Mesothelial cell of epicardium (in vitro differentiated cells): ENCODE measurements around the gene LUZP1. TPM values are rescaled to one million over a fixed set of nuclear protein-coding genes. Genes with fewer than 3 reads are reported as not detected.
A peak's percentile ranks its signal among the peaks of the same experiment; 100 is the strongest.

Experiments used
- DNase-seq, 2 experiments: peaks; one replicate each; pipeline ENCODE4 v3.0.0; 2021; ENCODE audit warnings: low spot score in 2 of 2; ENCODE audit not compliant: unreplicated experiment in 2 of 2
- H3K27ac Mint-ChIP-seq: 2 replicates; pipeline ENCODE4 v1.8.0; 2021; ENCODE audit warnings: mixed read lengths
- H3K27me3 Mint-ChIP-seq: 2 replicates; pipeline ENCODE4 v1.8.0; 2021; ENCODE audit warnings: low read depth, mixed read lengths
- H3K36me3 Mint-ChIP-seq: 2 replicates; pipeline ENCODE4 v1.8.0; 2021; ENCODE audit warnings: mixed read lengths
- H3K4me1 Mint-ChIP-seq: 2 replicates; pipeline ENCODE4 v1.8.0; 2021; ENCODE audit warnings: mixed read lengths
- H3K4me3 Mint-ChIP-seq: 2 replicates; pipeline ENCODE4 v1.8.0; 2021; ENCODE audit warnings: mild to moderate bottlenecking, moderate library complexity, mixed read lengths
- H3K9me3 Mint-ChIP-seq: 2 replicates; pipeline ENCODE4 v1.8.0; 2021; ENCODE audit warnings: mixed read lengths
- total RNA-seq: library from RNA; stranded (reverse); gene quantifications from 3 replicates; pipeline ENCODE4 v1.2.1, GENCODE V29; 2021
- TF ChIP-seq, protein P1 (sequence below): fragments of 200-600 bp; sonication (generic); IDR thresholded peaks from one replicate; pipeline ENCODE4 v1.5.0; 2021; ENCODE audit warnings: antibody characterized with exemption; ENCODE audit not compliant: unreplicated experiment

LUZP1 gene
- total RNA-seq, 1 donor from 2014 or later, result 67.6 TPM

- peaks cover 3% of the 10 kb centered on the region for H3K9me3 Mint-ChIP-seq
- H3K4me3 Mint-ChIP-seq, result no peak overlapping the region
- no peaks in the 10 kb centered on the region for H3K27me3 Mint-ChIP-seq
- DNase-seq, result no peak
- H3K27ac Mint-ChIP-seq, result no peak overlapping the region
- H3K4me1 Mint-ChIP-seq, result peaks cover 3% of the 10 kb centered on the region
- TF ChIP-seq, protein P1, sequence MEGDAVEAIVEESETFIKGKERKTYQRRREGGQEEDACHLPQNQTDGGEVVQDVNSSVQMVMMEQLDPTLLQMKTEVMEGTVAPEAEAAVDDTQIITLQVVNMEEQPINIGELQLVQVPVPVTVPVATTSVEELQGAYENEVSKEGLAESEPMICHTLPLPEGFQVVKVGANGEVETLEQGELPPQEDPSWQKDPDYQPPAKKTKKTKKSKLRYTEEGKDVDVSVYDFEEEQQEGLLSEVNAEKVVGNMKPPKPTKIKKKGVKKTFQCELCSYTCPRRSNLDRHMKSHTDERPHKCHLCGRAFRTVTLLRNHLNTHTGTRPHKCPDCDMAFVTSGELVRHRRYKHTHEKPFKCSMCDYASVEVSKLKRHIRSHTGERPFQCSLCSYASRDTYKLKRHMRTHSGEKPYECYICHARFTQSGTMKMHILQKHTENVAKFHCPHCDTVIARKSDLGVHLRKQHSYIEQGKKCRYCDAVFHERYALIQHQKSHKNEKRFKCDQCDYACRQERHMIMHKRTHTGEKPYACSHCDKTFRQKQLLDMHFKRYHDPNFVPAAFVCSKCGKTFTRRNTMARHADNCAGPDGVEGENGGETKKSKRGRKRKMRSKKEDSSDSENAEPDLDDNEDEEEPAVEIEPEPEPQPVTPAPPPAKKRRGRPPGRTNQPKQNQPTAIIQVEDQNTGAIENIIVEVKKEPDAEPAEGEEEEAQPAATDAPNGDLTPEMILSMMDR, result no peak
- H3K36me3 Mint-ChIP-seq, result peaks cover 7% of the 10 kb centered on the region
These were observed 36.6 kb downstream of the LUZP1 start for GRCh38 chr1:23132033-23132432.

GRCh38 chr1:23129846-23130245, 38.8 kb downstream of the LUZP1 start:
- H3K27ac Mint-ChIP-seq, result no peak overlapping the region
- no peak for DNase-seq
- H3K36me3 Mint-ChIP-seq, result peaks cover 4% of the 10 kb centered on the region
- no peaks in the 10 kb centered on the region for H3K27me3 Mint-ChIP-seq
- H3K9me3 Mint-ChIP-seq, result no peaks in the 10 kb centered on the region
- peaks cover 15% of the 10 kb centered on the region for H3K4me1 Mint-ChIP-seq
- TF ChIP-seq, protein P1, result no peak
- H3K4me3 Mint-ChIP-seq, result no peak overlapping the region

DNA sequence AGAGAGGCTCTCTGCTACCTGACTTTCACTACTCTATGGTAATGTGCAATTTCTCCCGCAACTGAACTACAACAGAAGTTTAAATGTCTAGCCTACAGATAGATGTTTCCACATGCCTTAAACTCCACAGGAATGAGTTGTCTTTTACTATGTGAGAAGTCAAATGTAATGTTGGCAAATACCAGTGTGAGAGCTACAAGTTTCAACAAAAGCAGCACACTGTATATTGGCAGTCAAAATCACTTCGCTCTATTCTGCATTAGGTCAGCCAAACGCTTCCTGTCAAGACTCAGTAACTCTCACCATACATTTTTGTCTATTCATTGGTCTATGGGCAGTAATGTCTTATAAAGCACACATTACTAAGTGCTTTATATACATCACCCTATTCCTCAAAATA, 41.9 kb downstream of the LUZP1 start:
- no peak overlapping the region for H3K27ac Mint-ChIP-seq
- TF ChIP-seq, protein P1, result no peak
- H3K36me3 Mint-ChIP-seq, result peaks cover 4% of the 10 kb centered on the region
- H3K9me3 Mint-ChIP-seq, result no peaks in the 10 kb centered on the region
- DNase-seq, result no peak
- H3K27me3 Mint-ChIP-seq, result no peaks in the 10 kb centered on the region
- H3K4me1 Mint-ChIP-seq, result peaks cover 40% of the 10 kb centered on the region
- H3K4me3 Mint-ChIP-seq, result no peak overlapping the region

- Mint-ChIP-seq H3K36me3 (peaks cover 3% of the 10 kb centered on the region), H3K9me3 (no peaks in the 10 kb centered on the region), H3K27ac (peak overlapping the region; percentile 31), H3K4me1 (peaks cover 40% of the 10 kb centered on the region), H3K4me3 (no peak overlapping the region), H3K27me3 (no peaks in the 10 kb centered on the region)
- TF ChIP-seq, protein P1, result no peak
- no peak for DNase-seq
These were observed 42.5 kb downstream of the LUZP1 start for GRCh38 chr1:23126200-23126599.

- TF ChIP-seq, protein P1, result no peak
- Mint-ChIP-seq H3K4me3 (no peak overlapping the region), H3K27me3 (no peaks in the 10 kb centered on the region), H3K9me3 (no peaks in the 10 kb centered on the region), H3K36me3 (peaks cover 2% of the 10 kb centered on the region), H3K27ac (no peak overlapping the region), H3K4me1 (peaks cover 39% of the 10 kb centered on the region)
- DNase-seq, result no peak
These were observed 43.2 kb downstream of the LUZP1 start for GRCh38 chr1:23125489-23125888.
